ENCODE measurements around the gene CEP162. TPM values are rescaled to one million over a fixed set of nuclear protein-coding genes. Genes with fewer than 3 reads are reported as not detected.
"Not testable (repeated sequence)": the region's sequence is repeated elsewhere in the genome, so short reads cannot be mapped to it uniquely, and the experiment has no call there.

The CEP162 gene
- total and polyA plus RNA-seq, 2 donors, result 13.1 to 15.7 TPM

- Histone ChIP-seq H3K4me1 (ENCODE audit: control insufficient read depth in 2 of 2, insufficient read depth in 2 of 2, low read length in 2 of 2) (no peaks in the 10 kb centered on the region), H3K27me3 (ENCODE audit: control insufficient read depth in 2 of 2, insufficient read depth in 1 of 2, low read length in 1 of 2) (no peaks in the 10 kb centered on the region), H3K36me3 (ENCODE audit: control insufficient read depth in 2 of 2, insufficient read depth in 2 of 2, low read length in 1 of 2) (peaks cover 0 to 3% of the 10 kb centered on the region in 2 donors), H3K9me3 (ENCODE audit: control insufficient read depth in 2 of 2, insufficient read depth in 1 of 2, low read length in 1 of 2) (no peaks in the 10 kb centered on the region), H3K27ac (ENCODE audit: low read depth in 1 of 2, low read length in 1 of 2) (no peak overlapping the region), H3K4me3 (ENCODE audit: low read length in 2 of 2) (no peak overlapping the region)
- WGBS, result 98% methylated on average over 2 of the region's 2 CpGs
- no peak for DNase-seq (ENCODE audit: low read depth in 6 of 9, low spot score in 9 of 9)
Measured at GRCh38 chr6:84123186-84123585, 104.3 kb downstream of the CEP162 start.

GRCh38 chr6:84119277-84119676 is 108.2 kb downstream of the CEP162 start:
- H3K27ac ChIP-seq (ENCODE audit: low read depth in 1 of 2, low read length in 1 of 2), result no peak overlapping the region
- no peak for DNase-seq (ENCODE audit: low read depth in 6 of 9, low spot score in 9 of 9)
- H3K36me3 ChIP-seq (ENCODE audit: control insufficient read depth in 2 of 2, insufficient read depth in 2 of 2, low read length in 1 of 2), result no peaks in the 10 kb centered on the region
- H3K4me1 ChIP-seq (ENCODE audit: control insufficient read depth in 2 of 2, insufficient read depth in 2 of 2, low read length in 2 of 2), result no peaks in the 10 kb centered on the region
- no peak overlapping the region for H3K4me3 ChIP-seq (ENCODE audit: low read length in 2 of 2)
- no peaks in the 10 kb centered on the region for H3K27me3 ChIP-seq (ENCODE audit: control insufficient read depth in 2 of 2, insufficient read depth in 1 of 2, low read length in 1 of 2)
- no peaks in the 10 kb centered on the region for H3K9me3 ChIP-seq (ENCODE audit: control insufficient read depth in 2 of 2, insufficient read depth in 1 of 2, low read length in 1 of 2)

DNA sequence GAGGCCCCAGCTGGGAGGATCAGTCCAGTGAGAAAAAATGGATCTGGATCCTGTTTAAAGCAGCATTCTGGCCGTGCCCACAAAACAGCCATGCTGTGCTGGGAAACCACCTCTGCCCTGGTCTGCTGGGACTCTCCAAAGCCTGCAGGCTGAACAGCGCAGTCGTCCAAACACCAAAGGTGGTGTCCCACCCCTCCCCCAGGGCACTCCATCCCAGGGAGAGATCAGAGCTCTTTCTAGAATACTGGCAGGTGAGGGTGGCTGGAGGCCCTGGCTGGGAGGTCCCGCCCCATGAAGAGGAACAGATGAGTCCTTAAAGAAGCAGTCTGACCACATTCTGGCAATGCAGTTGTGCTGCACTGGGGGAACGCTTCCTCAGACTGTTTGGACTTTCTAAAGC is 109.3 kb downstream of the CEP162 start:
- no peak for DNase-seq (ENCODE audit: low read depth in 6 of 9, low spot score in 9 of 9)
- no peaks in the 10 kb centered on the region for H3K36me3 ChIP-seq (ENCODE audit: control insufficient read depth in 2 of 2, insufficient read depth in 2 of 2, low read length in 1 of 2)
- H3K27ac ChIP-seq (ENCODE audit: low read depth in 1 of 2, low read length in 1 of 2), result no peak overlapping the region
- no peaks in the 10 kb centered on the region for H3K27me3 ChIP-seq (ENCODE audit: control insufficient read depth in 2 of 2, insufficient read depth in 1 of 2, low read length in 1 of 2)
- H3K4me1 ChIP-seq (ENCODE audit: control insufficient read depth in 2 of 2, insufficient read depth in 2 of 2, low read length in 2 of 2), result no peaks in the 10 kb centered on the region
- no peaks in the 10 kb centered on the region for H3K9me3 ChIP-seq (ENCODE audit: control insufficient read depth in 2 of 2, insufficient read depth in 1 of 2, low read length in 1 of 2)
- no peak overlapping the region for H3K4me3 ChIP-seq (ENCODE audit: low read length in 2 of 2)
- WGBS, result 93% methylated on average over 5 of the region's 5 CpGs

DNA sequence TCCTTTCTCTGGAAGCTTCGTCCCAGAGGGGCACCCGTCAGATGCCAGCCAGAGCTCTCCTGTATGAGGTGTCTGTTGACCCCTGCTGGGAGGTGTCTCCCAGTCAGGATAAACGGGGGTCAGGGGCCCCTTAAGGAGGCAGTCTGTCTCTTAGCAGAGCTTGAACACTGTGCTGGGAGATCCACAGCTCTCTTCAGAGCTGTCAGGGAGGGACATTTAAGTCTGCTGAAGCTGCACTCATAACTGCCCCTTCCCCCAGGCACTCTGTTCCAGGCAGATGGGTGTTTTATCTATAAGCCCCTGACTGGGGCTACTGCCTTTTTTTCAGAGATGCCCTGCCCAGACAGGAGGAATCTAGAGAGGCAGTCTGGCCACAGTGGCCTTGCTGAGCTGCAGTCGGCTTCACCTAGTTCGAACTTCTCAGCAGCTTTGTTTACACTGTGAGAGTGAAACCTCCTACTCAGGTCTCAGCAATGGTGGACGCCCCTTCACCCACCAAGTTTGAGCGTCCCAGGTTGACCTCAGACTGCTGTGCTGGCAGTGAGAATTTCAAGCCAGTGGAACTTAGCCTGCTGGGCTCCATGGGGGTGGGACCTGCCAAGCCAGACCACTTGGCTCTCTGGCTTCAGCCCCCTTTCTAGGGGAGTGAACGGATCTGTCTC is 112.4 kb downstream of the CEP162 start:
- 92% methylated on average over 8 of the region's 8 CpGs for WGBS
- H3K9me3 ChIP-seq (ENCODE audit: control insufficient read depth in 2 of 2, insufficient read depth in 1 of 2, low read length in 1 of 2); H3K27ac ChIP-seq (ENCODE audit: low read depth in 1 of 2, low read length in 1 of 2); H3K4me1 ChIP-seq (ENCODE audit: control insufficient read depth in 2 of 2, insufficient read depth in 2 of 2, low read length in 2 of 2); H3K36me3 ChIP-seq (ENCODE audit: control insufficient read depth in 2 of 2, insufficient read depth in 2 of 2, low read length in 1 of 2); H3K27me3 ChIP-seq (ENCODE audit: control insufficient read depth in 2 of 2, insufficient read depth in 1 of 2, low read length in 1 of 2); DNase-seq (ENCODE audit: low read depth in 6 of 9, low spot score in 9 of 9); H3K4me3 ChIP-seq (ENCODE audit: low read length in 2 of 2): not testable (repeated sequence)

- not testable (repeated sequence) for H3K36me3 ChIP-seq (ENCODE audit: control insufficient read depth in 2 of 2, insufficient read depth in 2 of 2, low read length in 1 of 2); H3K9me3 ChIP-seq (ENCODE audit: control insufficient read depth in 2 of 2, insufficient read depth in 1 of 2, low read length in 1 of 2); H3K27ac ChIP-seq (ENCODE audit: low read depth in 1 of 2, low read length in 1 of 2); H3K4me1 ChIP-seq (ENCODE audit: control insufficient read depth in 2 of 2, insufficient read depth in 2 of 2, low read length in 2 of 2); H3K27me3 ChIP-seq (ENCODE audit: control insufficient read depth in 2 of 2, insufficient read depth in 1 of 2, low read length in 1 of 2); DNase-seq (ENCODE audit: low read depth in 6 of 9, low spot score in 9 of 9); H3K4me3 ChIP-seq (ENCODE audit: low read length in 2 of 2)
- WGBS, result 60% methylated on average over 1 of the region's 1 CpG
Measured at GRCh38 chr6:84111351-84111750, 116.1 kb downstream of the CEP162 start.

DNA sequence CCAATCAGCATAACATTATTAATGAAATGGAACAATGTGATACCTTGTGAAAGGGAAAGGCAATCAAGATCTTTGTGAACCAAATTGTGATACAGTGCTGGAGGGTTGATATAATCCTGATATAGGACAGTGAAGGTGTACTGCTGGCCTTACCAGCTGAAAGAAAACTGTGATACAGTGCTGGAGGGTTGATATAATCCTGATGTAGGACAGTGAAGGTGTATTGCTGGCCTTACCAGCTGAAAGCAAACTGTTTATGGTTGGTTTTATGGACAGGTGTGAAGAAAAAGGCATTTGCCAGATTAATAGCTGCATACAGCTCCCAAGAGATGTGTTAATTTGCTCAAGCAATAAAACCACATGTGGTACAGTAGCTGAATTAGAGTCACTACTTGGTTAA is 119.9 kb downstream of the CEP162 start:
- Histone ChIP-seq H3K4me3 (ENCODE audit: low read length in 2 of 2) (no peak overlapping the region), H3K27me3 (ENCODE audit: control insufficient read depth in 2 of 2, insufficient read depth in 1 of 2, low read length in 1 of 2) (no peaks in the 10 kb centered on the region), H3K4me1 (ENCODE audit: control insufficient read depth in 2 of 2, insufficient read depth in 2 of 2, low read length in 2 of 2) (no peaks in the 10 kb centered on the region), H3K9me3 (ENCODE audit: control insufficient read depth in 2 of 2, insufficient read depth in 1 of 2, low read length in 1 of 2) (no peaks in the 10 kb centered on the region), H3K36me3 (ENCODE audit: control insufficient read depth in 2 of 2, insufficient read depth in 2 of 2, low read length in 1 of 2) (no peaks in the 10 kb centered on the region), H3K27ac (ENCODE audit: low read depth in 1 of 2, low read length in 1 of 2) (no peak overlapping the region)
- DNase-seq (ENCODE audit: low read depth in 6 of 9, low spot score in 9 of 9), result no peak

DNA sequence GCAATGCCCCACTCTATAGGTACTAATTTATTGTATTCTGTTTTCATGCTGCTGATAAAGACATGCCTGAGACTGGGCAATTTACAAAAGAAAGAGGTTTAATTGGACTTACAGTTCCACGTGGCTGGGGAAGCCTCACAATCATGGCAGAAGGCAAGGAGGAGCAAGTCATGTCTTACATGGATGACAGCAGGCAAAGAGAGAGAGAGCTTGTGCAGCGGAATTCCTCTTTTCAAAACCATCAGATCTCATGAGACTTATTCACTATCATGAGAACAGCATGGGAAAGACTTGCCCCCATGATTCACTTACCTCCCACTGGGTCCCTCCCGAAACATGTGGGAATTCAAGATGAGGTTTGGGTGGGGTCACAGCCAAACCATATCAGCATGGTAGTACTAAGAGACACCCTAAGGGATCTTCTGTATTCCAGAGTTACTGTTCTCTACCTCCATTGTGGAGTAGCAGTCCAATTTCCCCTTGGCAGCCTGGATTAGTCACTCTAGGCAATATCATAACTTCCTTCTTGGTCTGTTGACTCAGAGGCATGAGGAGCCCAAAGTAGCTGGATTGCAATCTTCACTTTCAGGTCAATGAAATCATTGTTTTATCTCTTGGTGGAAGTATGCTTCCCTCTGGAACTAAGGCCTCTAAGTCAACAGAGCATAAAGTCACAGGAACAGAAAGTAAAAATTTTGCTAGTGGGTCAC is 122.1 kb downstream of the CEP162 start:
- not testable (repeated sequence) for DNase-seq (ENCODE audit: low read depth in 6 of 9, low spot score in 9 of 9); H3K4me3 ChIP-seq (ENCODE audit: low read length in 2 of 2); H3K27ac ChIP-seq (ENCODE audit: low read depth in 1 of 2, low read length in 1 of 2); H3K27me3 ChIP-seq (ENCODE audit: control insufficient read depth in 2 of 2, insufficient read depth in 1 of 2, low read length in 1 of 2); H3K36me3 ChIP-seq (ENCODE audit: control insufficient read depth in 2 of 2, insufficient read depth in 2 of 2, low read length in 1 of 2); H3K4me1 ChIP-seq (ENCODE audit: control insufficient read depth in 2 of 2, insufficient read depth in 2 of 2, low read length in 2 of 2); H3K9me3 ChIP-seq (ENCODE audit: control insufficient read depth in 2 of 2, insufficient read depth in 1 of 2, low read length in 1 of 2)
- WGBS, result 90% methylated on average over 3 of the region's 3 CpGs

DNA sequence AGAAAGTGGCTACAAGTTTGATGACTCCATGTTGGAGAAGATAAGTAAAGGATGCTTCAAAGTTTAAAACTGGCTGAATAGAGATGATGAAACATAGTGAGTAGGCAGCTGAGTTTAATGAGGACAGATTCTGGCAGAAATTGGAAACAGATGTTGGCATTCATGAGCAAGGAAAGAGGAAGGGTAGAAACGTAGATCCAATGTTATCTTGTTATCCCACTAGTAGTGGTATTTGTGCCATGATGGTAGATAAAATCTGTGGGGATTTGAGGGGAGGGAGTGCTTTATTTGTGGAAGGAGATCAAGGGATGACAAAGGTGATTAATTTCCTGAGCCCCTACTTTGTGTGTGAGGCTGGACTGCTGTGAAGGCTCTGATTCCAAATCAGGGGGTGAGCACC is 124.4 kb downstream of the CEP162 start:
- WGBS, result 12% methylated on average over 1 of the region's 1 CpG
- Histone ChIP-seq H3K27ac (ENCODE audit: low read depth in 1 of 2, low read length in 1 of 2) (no peak overlapping the region), H3K9me3 (ENCODE audit: control insufficient read depth in 2 of 2, insufficient read depth in 1 of 2, low read length in 1 of 2) (no peaks in the 10 kb centered on the region), H3K27me3 (ENCODE audit: control insufficient read depth in 2 of 2, insufficient read depth in 1 of 2, low read length in 1 of 2) (no peaks in the 10 kb centered on the region), H3K36me3 (ENCODE audit: control insufficient read depth in 2 of 2, insufficient read depth in 2 of 2, low read length in 1 of 2) (no peaks in the 10 kb centered on the region), H3K4me3 (ENCODE audit: low read length in 2 of 2) (no peak overlapping the region), H3K4me1 (ENCODE audit: control insufficient read depth in 2 of 2, insufficient read depth in 2 of 2, low read length in 2 of 2) (no peaks in the 10 kb centered on the region)
- no peak for DNase-seq (ENCODE audit: low read depth in 6 of 9, low spot score in 9 of 9)

DNA sequence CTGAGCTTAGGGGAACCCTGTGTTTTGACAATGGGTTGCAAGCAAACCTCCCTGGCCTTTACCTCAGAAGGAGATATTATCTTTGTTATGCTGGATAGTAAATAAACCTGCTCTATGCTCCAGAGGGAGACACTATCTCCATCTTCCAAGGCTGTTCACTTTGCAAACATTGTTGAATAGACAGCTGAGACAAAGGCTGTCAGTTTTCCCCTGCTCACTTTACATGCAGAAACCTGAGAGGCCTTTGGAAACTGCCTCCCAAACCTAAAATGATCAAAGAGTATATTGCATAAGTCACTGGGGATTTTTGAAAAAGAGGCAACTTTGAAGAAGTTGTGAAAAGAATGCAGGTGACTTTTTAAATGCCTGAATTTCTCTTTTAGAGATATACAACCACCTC is 132.3 kb downstream of the CEP162 start:
- Histone ChIP-seq H3K27me3 (ENCODE audit: control insufficient read depth in 2 of 2, insufficient read depth in 1 of 2, low read length in 1 of 2) (no peaks in the 10 kb centered on the region), H3K4me1 (ENCODE audit: control insufficient read depth in 2 of 2, insufficient read depth in 2 of 2, low read length in 2 of 2) (no peaks in the 10 kb centered on the region), H3K27ac (ENCODE audit: low read depth in 1 of 2, low read length in 1 of 2) (no peak overlapping the region), H3K4me3 (ENCODE audit: low read length in 2 of 2) (no peak overlapping the region), H3K36me3 (ENCODE audit: control insufficient read depth in 2 of 2, insufficient read depth in 2 of 2, low read length in 1 of 2) (no peaks in the 10 kb centered on the region), H3K9me3 (ENCODE audit: control insufficient read depth in 2 of 2, insufficient read depth in 1 of 2, low read length in 1 of 2) (no peaks in the 10 kb centered on the region)
- no peak for DNase-seq (ENCODE audit: low read depth in 6 of 9, low spot score in 9 of 9)
